Breast epithelium (tissue), 4 donors: Measurements from ENCODE around the gene PRKD1. TPM values are rescaled to one million over a fixed set of nuclear protein-coding genes. Genes with fewer than 3 reads are reported as not detected.

Experiments
- DNase-seq, 2 donors: peaks; one replicate each; pipeline ENCODE4 v3.0.0-alpha.2; 2019; ENCODE audit warnings: low spot score in 2 of 2
- H3K27ac ChIP-seq, 2 donors: fragments of 200-600 bp; sonication (generic) in 1 of 2; one replicate each; pipeline ENCODE4 v1.5.1; 2016 to 2019; ENCODE audit warnings: mild to moderate bottlenecking in 1 of 2
- H3K27me3 ChIP-seq, 2 donors: fragments of 200-600 bp; sonication (generic) in 1 of 2; one replicate each; pipeline versions ENCODE4 v1.5.1 to v1.6.0; 2017 to 2019; ENCODE audit warnings: control low read depth in 1 of 2, mild to moderate bottlenecking in 1 of 2
- H3K36me3 ChIP-seq: fragments of 200-600 bp; one replicate; pipeline ENCODE4 v1.5.1; 2019
- H3K4me1 ChIP-seq, 2 donors: fragments of 200-600 bp; sonication (generic); one replicate each; pipeline ENCODE4 v1.5.1; 2016 to 2019; ENCODE audit warnings: control low read depth in 1 of 2
- H3K4me3 ChIP-seq, 3 donors: fragments of 200-600 bp; sonication (generic); 1 replicate in 2 of 3; 2 replicates in 1 of 3; pipeline ENCODE4 v1.5.1; 2016 to 2019; ENCODE audit warnings: mild to moderate bottlenecking in 3 of 3, moderate library complexity in 2 of 3
- H3K9me3 ChIP-seq, 2 donors: fragments of 200-600 bp; sonication (generic) in 1 of 2; one replicate each; pipeline ENCODE4 v1.5.1; 2016 to 2019; ENCODE audit warnings: control low read depth in 1 of 2
- POLR2A ChIP-seq: fragments of 450-650 bp; IDR thresholded peaks from one replicate; pipeline ENCODE4 v1.6.1; 2016; ENCODE audit warnings: antibody characterized with exemption, mild to moderate bottlenecking, moderate library complexity
- POLR2AphosphoS5 ChIP-seq, 3 donors: sonication (generic); formaldehyde crosslinking; IDR thresholded peaks; one replicate each; pipeline ENCODE4 v1.6.1; 2017; ENCODE audit warnings: antibody characterized with exemption in 3 of 3
- intact Hi-C: fragments of 100-400 bp; cut with DNase I; formaldehyde crosslinking; loops from one replicate; pipeline ENCODE4 v1.15.1; 2023; ENCODE audit warnings: low total_unique reads
- total RNA-seq, 3 donors: library from RNA; depleted of rRNA; stranded (reverse); fragments of >200 nt; gene quantifications; one replicate each; pipeline ENCODE4 v1.1.0, GENCODE V29; 2016
- TF ChIP-seq, protein P1 (sequence below), 3 donors: fragments of 450-650 bp; IDR thresholded peaks; one replicate each; pipeline ENCODE4 v1.5.1; 2016 to 2017; ENCODE audit warnings: antibody characterized with exemption in 3 of 3, mild to moderate bottlenecking in 3 of 3, moderate library complexity in 3 of 3

The PRKD1 gene
- total RNA-seq, 3 donors from 2014 or later: 14.1 to 26.1 (median 22.7) TPM

DNA sequence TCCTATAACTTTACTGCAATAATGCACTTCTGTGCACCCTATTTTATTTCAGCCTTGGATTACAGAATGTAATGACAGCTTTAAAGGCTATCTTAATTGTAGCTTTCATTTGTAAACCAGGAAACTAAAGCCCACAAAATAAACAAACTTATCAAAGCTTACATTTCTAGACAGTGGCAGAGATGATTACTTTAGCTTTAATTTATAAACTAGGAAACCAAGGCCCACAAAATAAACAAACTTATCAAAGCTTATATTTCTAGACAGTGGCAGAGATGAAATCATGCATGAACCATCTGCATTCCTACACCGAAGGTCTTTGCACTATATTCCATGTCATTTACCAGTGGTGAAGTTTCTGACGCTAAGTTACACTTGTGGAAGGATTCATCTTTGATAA is 74.4 kb downstream of the PRKD1 start:
- Histone ChIP-seq H3K27ac (no peak overlapping the region), H3K36me3 (no peaks in the 10 kb centered on the region), H3K4me1 (no peaks in the 10 kb centered on the region), H3K9me3 (peaks cover 0 to 17% of the 10 kb centered on the region in 2 donors), H3K4me3 (no peak overlapping the region), H3K27me3 (no peaks in the 10 kb centered on the region)
- no peak for DNase-seq
- intact Hi-C loops: no loop called here
- TF ChIP-seq, protein P1, sequence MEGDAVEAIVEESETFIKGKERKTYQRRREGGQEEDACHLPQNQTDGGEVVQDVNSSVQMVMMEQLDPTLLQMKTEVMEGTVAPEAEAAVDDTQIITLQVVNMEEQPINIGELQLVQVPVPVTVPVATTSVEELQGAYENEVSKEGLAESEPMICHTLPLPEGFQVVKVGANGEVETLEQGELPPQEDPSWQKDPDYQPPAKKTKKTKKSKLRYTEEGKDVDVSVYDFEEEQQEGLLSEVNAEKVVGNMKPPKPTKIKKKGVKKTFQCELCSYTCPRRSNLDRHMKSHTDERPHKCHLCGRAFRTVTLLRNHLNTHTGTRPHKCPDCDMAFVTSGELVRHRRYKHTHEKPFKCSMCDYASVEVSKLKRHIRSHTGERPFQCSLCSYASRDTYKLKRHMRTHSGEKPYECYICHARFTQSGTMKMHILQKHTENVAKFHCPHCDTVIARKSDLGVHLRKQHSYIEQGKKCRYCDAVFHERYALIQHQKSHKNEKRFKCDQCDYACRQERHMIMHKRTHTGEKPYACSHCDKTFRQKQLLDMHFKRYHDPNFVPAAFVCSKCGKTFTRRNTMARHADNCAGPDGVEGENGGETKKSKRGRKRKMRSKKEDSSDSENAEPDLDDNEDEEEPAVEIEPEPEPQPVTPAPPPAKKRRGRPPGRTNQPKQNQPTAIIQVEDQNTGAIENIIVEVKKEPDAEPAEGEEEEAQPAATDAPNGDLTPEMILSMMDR (IDR thresholded peaks at IDR 0.05): no peak
- TF ChIP-seq POLR2A (no peak), POLR2AphosphoS5 (IDR thresholded peaks at IDR 0.05) (no peak)

DNA sequence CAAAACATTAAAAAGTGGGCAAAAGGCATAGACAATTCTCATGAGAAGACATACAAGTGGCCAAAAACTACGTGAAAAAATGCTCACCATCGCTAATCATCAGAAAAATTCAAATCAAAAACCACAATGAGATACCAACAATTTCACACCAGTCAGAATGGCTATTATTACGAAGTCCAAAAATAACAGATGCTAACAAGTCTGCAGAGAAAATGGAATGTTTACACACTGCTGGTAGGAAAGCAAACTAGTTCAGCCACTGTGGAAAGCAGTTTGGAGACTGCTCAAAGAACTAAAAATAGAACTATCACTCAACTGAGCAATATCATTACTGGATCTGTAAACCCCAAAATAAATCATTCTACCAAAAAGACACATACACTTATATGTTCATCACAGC is 76.2 kb downstream of the PRKD1 start:
- no peak overlapping the region for H3K4me3 ChIP-seq
- no peaks in the 10 kb centered on the region for H3K36me3 ChIP-seq
- DNase-seq: no peak
- no peaks in the 10 kb centered on the region for H3K27me3 ChIP-seq
- intact Hi-C loops: no loop called here
- no peak overlapping the region for H3K27ac ChIP-seq
- no peak for TF ChIP-seq POLR2AphosphoS5 (IDR thresholded peaks at IDR 0.05)
- TF ChIP-seq, protein P1 (IDR thresholded peaks at IDR 0.05): no peak
- no peak for TF ChIP-seq POLR2A
- H3K9me3 ChIP-seq: peaks cover 0 to 17% of the 10 kb centered on the region in 2 donors
- H3K4me1 ChIP-seq: no peaks in the 10 kb centered on the region

DNA sequence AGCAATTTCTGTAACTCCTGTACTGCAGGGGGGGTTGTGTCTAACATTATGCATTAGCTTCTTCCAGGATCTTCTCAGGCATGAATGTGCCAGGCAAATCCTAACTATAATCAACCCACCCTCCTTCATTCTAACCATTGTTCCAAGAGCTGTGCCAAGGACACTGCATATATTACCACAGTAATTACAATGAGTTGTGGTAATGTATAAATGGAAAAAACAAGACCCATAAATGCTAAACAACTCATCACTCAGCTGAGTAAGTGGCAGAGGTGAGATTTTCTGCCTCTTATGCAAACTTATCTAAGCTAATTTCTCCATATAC is 80.6 kb downstream of the PRKD1 start:
- peaks cover 0 to 7% of the 10 kb centered on the region in 2 donors for H3K9me3 ChIP-seq
- H3K27me3 ChIP-seq: no peaks in the 10 kb centered on the region
- DNase-seq: no peak
- no peak overlapping the region for H3K4me3 ChIP-seq
- intact Hi-C loops: no loop called here
- no peaks in the 10 kb centered on the region for H3K36me3 ChIP-seq
- no peak for TF ChIP-seq POLR2AphosphoS5 (IDR thresholded peaks at IDR 0.05)
- TF ChIP-seq, protein P1 (IDR thresholded peaks at IDR 0.05): no peak
- no peak for TF ChIP-seq POLR2A
- no peaks in the 10 kb centered on the region for H3K4me1 ChIP-seq
- no peak overlapping the region for H3K27ac ChIP-seq

DNA sequence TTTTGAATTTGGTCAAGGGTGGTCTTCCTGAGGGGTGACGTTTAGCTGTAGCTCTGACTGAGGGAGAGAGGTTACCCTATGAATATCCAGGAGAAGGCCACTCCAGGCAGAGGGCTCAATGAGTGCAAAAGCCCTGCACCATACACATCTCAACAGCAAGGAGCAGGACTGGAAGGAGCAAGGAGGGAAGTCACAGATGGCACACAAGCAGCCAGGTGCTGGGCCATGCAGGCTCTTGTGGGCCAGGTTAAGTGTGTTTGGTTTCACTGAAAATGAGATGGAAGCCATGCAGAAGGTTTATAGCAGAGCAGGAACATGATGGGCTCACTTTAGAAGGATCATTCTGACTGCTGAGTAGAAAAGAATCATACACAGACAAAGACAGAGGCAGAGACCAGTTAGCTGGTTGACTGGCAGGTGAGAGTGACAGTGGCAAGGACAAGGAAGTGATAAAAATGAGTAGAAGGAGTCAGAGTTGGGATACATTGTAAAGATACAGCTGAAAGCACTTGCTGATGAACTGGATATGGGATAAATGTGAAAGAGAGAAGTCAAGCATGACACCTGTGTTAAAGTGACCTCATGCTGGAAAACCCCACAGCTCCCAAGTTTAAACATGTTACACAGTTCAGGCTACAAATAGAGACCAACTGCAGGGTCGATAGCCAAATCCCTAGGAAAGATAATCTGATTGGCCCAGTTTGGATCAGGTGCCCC is 81.2 kb downstream of the PRKD1 start:
- H3K4me3 ChIP-seq: no peak overlapping the region
- intact Hi-C loops: no loop called here
- no peaks in the 10 kb centered on the region for H3K27me3 ChIP-seq
- H3K9me3 ChIP-seq: peaks cover 0 to 5% of the 10 kb centered on the region in 2 donors
- H3K27ac ChIP-seq: no peak overlapping the region
- TF ChIP-seq, protein P1 (IDR thresholded peaks at IDR 0.05): no peak
- no peak for DNase-seq
- no peaks in the 10 kb centered on the region for H3K4me1 ChIP-seq
- H3K36me3 ChIP-seq: no peaks in the 10 kb centered on the region

DNA sequence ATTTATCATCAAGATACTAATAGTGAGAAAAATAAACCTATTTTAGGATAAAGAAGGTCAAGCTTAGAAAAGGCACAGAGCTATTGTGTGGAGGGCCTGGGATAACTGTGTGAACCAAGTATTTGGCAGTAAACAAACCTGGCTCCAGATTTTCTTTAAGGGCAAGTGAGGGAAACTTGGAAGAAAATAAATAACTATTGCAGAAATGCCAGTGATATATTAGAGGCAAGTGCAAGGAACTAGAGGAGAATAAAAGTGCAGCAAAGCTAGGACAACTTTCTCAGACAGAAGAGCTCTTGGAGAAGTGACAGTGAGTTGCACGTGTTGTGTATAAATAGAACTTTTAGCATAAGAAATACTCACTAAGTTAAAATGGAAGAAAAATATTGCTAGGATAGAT is 83.7 kb downstream of the PRKD1 start:
- DNase-seq: no peak
- TF ChIP-seq POLR2A: no peak
- no peak for TF ChIP-seq POLR2AphosphoS5 (IDR thresholded peaks at IDR 0.05)
- TF ChIP-seq, protein P1 (IDR thresholded peaks at IDR 0.05): no peak
- Histone ChIP-seq H3K4me3 (no peak overlapping the region), H3K4me1 (no peaks in the 10 kb centered on the region), H3K27ac (no peak overlapping the region), H3K36me3 (no peaks in the 10 kb centered on the region), H3K27me3 (no peaks in the 10 kb centered on the region), H3K9me3 (peaks cover 25 to 28% of the 10 kb centered on the region in 2 donors)
- intact Hi-C loops: no loop called here
